A549 (cell line): Measurements from ENCODE around the gene MEGF8. TPM values are rescaled to one million over a fixed set of nuclear protein-coding genes. Genes with fewer than 3 reads are reported as not detected.

Experiments used
- ATAC-seq, 2 experiments: fragments of 200-7000 bp in 1 of 2; fragments of >200 bp in 1 of 2; cut with Nextera tagmentation in 1 of 2; cut with Tn5 transposase in 1 of 2; 3 replicates each; pipeline versions ENCODE4 v1.8.0 to v1.9.1; 2018 to 2020; ENCODE audit warnings: mild to moderate bottlenecking in 1 of 2, moderate library complexity in 1 of 2
- CTCF ChIA-PET: fragments of 300-600 bp; sonication (Branson Sonifier 250); formaldehyde crosslinking; extraction: SDS; loops from one replicate; lab custom pipeline; 2021; ENCODE audit warnings: antibody characterized with exemption, inconsistent platforms; lab: Yijun Ruan, JAX
- POLR2A ChIA-PET: fragments of 350-600 bp; formaldehyde crosslinking; extraction: SDS; loops from one replicate; lab custom pipeline; 2021; ENCODE audit warnings: antibody characterized with exemption, inconsistent platforms; lab: Yijun Ruan, JAX
- DNase-seq, 2 experiments: peaks; one replicate each; pipeline versions ENCODE4 v3.0.0 to v3.0.0-alpha.2; 2011 to 2016; ENCODE audit warnings: low read depth in 1 of 2, low spot score in 1 of 2
- FAIRE-seq: peaks from 2 replicates; lab custom pipeline; 2011; peaks lifted over from hg19 to GRCh38; lab: Jason Lieb, UNC
- H3K27ac ChIP-seq, 2 experiments: fragments of >200 bp; sonication (Bioruptor Twin); formaldehyde crosslinking; 3 replicates each; pipeline ENCODE4 v1.5.1; 2016 to 2017
- H3K4me1 ChIP-seq: fragments of >200 bp; sonication (Bioruptor Twin); formaldehyde crosslinking; 3 replicates; pipeline ENCODE4 v1.6.1; 2016
- H3K4me2 ChIP-seq: fragments of >200 bp; sonication (Bioruptor Twin); formaldehyde crosslinking; 3 replicates; pipeline ENCODE4 v1.6.1; 2016
- H3K4me3 ChIP-seq: fragments of >200 bp; sonication (Bioruptor Twin); formaldehyde crosslinking; 3 replicates; pipeline ENCODE4 v1.5.1; 2016
- H3K9me3 ChIP-seq: fragments of >200 bp; sonication (Bioruptor Twin); formaldehyde crosslinking; 3 replicates; pipeline ENCODE4 v1.6.1; 2016
- BCL3 ChIP-seq: fragments of >200 bp; sonication (Bioruptor Twin); formaldehyde crosslinking; IDR thresholded peaks from 3 replicates; pipeline ENCODE4 v1.6.1; 2016
- BHLHE40 ChIP-seq: IDR thresholded peaks from 2 replicates; pipeline ENCODE4 v1.6.1; 2012; ENCODE audit warnings: low read depth, low read length, inconsistent platforms
- EHF ChIP-seq: fragments of 250-450 bp; sonication (Bioruptor Pico); IDR thresholded peaks from 2 replicates; pipeline ENCODE4 v1.5.0; 2020; ENCODE audit warnings: mild to moderate bottlenecking
- EHMT2 ChIP-seq: fragments of 200-600 bp; sonication (generic); IDR thresholded peaks from 2 replicates; pipeline ENCODE4 v1.6.1; 2016; ENCODE audit warnings: antibody characterized with exemption, low read depth, mild to moderate bottlenecking, moderate library complexity
- ELK1 ChIP-seq: fragments of 150-350 bp; IDR thresholded peaks from 2 replicates; pipeline ENCODE4 v1.6.1; 2014; ENCODE audit warnings: low read depth, mild to moderate bottlenecking, low read length
- FOXS1 ChIP-seq: fragments of 250-450 bp; sonication (Bioruptor Pico); IDR thresholded peaks from 2 replicates; pipeline ENCODE4 v1.5.0; 2020; ENCODE audit warnings: mild to moderate bottlenecking, moderate library complexity
- HEYL ChIP-seq: fragments of 250-450 bp; sonication (Bioruptor Pico); IDR thresholded peaks from 2 replicates; pipeline ENCODE4 v1.8.0; 2021; ENCODE audit warnings: mild to moderate bottlenecking, moderate library complexity
- HOXB5 ChIP-seq: fragments of 250-450 bp; sonication (Bioruptor Pico); IDR thresholded peaks from 2 replicates; pipeline ENCODE4 v1.5.0; 2020; ENCODE audit warnings: mild to moderate bottlenecking, moderate library complexity
- JUNB ChIP-seq: fragments of >200 bp; sonication (Bioruptor Twin); formaldehyde crosslinking; IDR thresholded peaks from 2 replicates; pipeline ENCODE4 v1.6.1; 2016
- KDM5A ChIP-seq: fragments of 200-600 bp; sonication (generic); IDR thresholded peaks from 2 replicates; pipeline ENCODE4 v1.6.1; 2016; ENCODE audit warnings: antibody characterized with exemption, mild to moderate bottlenecking
- RAD21 ChIP-seq, 2 experiments: fragments of >200 bp in 1 of 2; sonication (Bioruptor Twin) in 1 of 2; formaldehyde crosslinking in 1 of 2; IDR thresholded peaks in 1 of 2; conservative IDR thresholded peaks in 1 of 2; 2 replicates in 1 of 2; 3 replicates in 1 of 2; pipeline ENCODE4 v1.6.1; 2012 to 2018; ENCODE audit warnings: inconsistent platforms in 1 of 2
- RFX5 ChIP-seq: fragments of 450-650 bp; IDR thresholded peaks from 2 replicates; pipeline ENCODE4 v1.7.1; 2014; ENCODE audit warnings: antibody characterized with exemption, mild to moderate bottlenecking, moderate library complexity
- ZFP36 ChIP-seq: fragments of 450-650 bp; IDR thresholded peaks from 2 replicates; pipeline ENCODE4 v1.6.1; 2014; ENCODE audit warnings: borderline replicate concordance; ENCODE audit not compliant: partially characterized antibody
- WGBS: methylation state at CpG from one replicate; pipeline ENCODE4 v1.1.6; 2017; ENCODE audit errors: missing lambda C conversion rate; 5-methylcytosine and 5-hydroxymethylcytosine counted together
- polyA plus RNA-seq, 4 experiments: library from polyadenylated mRNA; depleted of rRNA in 3 of 4; stranded (reverse); fragments of >200 nt; fragmentation: RNase III in 1 of 4; extraction: RNeasy Plus Mini Kit Qiagen cat#74134 plus additional on column Dnase treatment in 1 of 4; gene quantifications; 2 replicates in 3 of 4; 3 replicates in 1 of 4; pipeline ENCODE4 v1.2.3, GENCODE V29; 2011 to 2017
- TF ChIP-seq, protein P1 (sequence below): fragments of 450-650 bp; IDR thresholded peaks from 2 replicates; pipeline ENCODE4 v1.6.1; 2014; ENCODE audit warnings: antibody characterized with exemption
- TF ChIP-seq, protein P2 (sequence below): fragments of 200-600 bp; sonication (generic); IDR thresholded peaks from 2 replicates; pipeline ENCODE4 v1.6.1; 2016; ENCODE audit warnings: antibody characterized with exemption, mild to moderate bottlenecking, moderate library complexity

The MEGF8 gene
- polyA plus RNA-seq, 2 of the 4 experiments (the other 2 are of a cell fraction) = 10.4 to 27.2 TPM

DNA sequence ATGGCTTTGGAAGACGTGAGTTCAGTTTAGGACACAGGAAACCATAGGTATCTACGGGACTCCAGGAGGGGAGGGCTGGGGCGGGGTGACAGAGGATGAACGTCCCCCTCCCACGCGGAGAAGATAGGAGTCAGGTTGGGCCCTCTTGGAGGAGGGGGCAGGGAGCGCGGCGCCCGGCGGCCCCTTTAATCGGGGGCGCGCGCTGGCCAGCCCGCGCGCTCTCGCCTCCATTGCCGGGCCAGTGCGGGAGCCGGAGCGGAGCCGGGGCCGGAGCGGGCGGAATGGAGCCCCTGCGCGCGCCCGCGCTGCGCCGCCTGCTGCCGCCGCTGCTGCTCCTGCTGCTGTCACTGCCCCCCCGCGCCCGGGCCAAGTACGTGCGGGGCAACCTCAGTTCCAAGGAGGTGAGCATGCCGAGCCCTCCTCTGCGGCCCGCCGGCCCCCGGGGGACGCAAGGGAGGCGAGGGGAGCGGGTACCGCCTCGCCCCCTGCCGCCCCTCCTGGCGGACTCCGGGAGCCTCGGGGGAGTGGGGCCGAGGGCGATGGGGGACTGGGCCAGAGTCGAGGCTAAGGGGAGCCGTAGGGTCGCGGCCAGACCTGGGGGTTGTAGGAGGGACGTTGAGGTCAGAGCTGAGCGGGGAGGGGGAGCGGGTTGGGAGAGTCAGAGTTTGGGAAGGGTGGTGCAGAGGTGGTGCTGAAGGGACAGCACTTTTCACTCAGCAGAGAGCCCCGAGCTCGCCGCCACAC, 12.2 kb upstream of the MEGF8 start, which contains the start of gene TMEM145 (continued):
- no peak for TF ChIP-seq BHLHE40
- TF ChIP-seq KDM5A = no peak
- TF ChIP-seq FOXS1 = peak; percentile 55; the same call in 1 of the 2 replicates
- TF ChIP-seq, protein P1, sequence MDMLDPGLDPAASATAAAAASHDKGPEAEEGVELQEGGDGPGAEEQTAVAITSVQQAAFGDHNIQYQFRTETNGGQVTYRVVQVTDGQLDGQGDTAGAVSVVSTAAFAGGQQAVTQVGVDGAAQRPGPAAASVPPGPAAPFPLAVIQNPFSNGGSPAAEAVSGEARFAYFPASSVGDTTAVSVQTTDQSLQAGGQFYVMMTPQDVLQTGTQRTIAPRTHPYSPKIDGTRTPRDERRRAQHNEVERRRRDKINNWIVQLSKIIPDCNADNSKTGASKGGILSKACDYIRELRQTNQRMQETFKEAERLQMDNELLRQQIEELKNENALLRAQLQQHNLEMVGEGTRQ = no peak
- no peak for TF ChIP-seq HEYL (CRISPR knock-in tag)
- TF ChIP-seq JUNB = no peak
- TF ChIP-seq ELK1 = no peak
- TF ChIP-seq EHF (CRISPR knock-in tag) = 0 out of 2 replicates have a peak, but pooled peaks have one; percentile 41
- TF ChIP-seq HOXB5 (CRISPR knock-in tag) = peak; percentile 64; the same call in 1 of the 2 replicates
- no peak for TF ChIP-seq BCL3
- TF ChIP-seq RAD21 (conservative IDR thresholded peaks at IDR 0.05 in 1 of 2, IDR thresholded peaks at IDR 0.05 in 1 of 2) = no peak; a peak in 1 of 5 replicates
- TF ChIP-seq ZFP36 = no peak
- TF ChIP-seq, all 56 proteins: peak for 9

- CTCF ChIA-PET = interaction anchor here (0.9 to 4.4 kb wide), 12 partner anchors 9 to 173 kb away, joined by 3 to 30 read pairs (median 4); partner anchors contain the start of genes PAFAH1B3 and PRR19
Observed at GRCh38 chr19:42313840-42314755, 11.3 kb upstream of the MEGF8 start.

More at GRCh38 chr19:42313840-42314755, 11.3 kb upstream of the MEGF8 start:
- Histone ChIP-seq H3K4me2 (peak overlapping the region; percentile 94), H3K4me3 (peak overlapping the region; percentile 51), H3K9me3 (no peaks in the 10 kb centered on the region), H3K27ac (peak overlapping the region in 1 of 2 experiments; percentile 79; a peak in 2 of 6 replicates), H3K4me1 (peaks cover 5% of the 10 kb centered on the region; the same call in 1 of the 3 replicates)
- 0 out of 6 replicates have a peak, but pooled peaks of 1 of the 2 experiments have one; percentile 4 for ATAC-seq
- POLR2A ChIA-PET = no interaction called here
- no peak for DNase-seq
- 49% methylated on average over 26 of the region's 26 CpGs for WGBS
- no peak for FAIRE-seq
- TF ChIP-seq, protein P2, sequence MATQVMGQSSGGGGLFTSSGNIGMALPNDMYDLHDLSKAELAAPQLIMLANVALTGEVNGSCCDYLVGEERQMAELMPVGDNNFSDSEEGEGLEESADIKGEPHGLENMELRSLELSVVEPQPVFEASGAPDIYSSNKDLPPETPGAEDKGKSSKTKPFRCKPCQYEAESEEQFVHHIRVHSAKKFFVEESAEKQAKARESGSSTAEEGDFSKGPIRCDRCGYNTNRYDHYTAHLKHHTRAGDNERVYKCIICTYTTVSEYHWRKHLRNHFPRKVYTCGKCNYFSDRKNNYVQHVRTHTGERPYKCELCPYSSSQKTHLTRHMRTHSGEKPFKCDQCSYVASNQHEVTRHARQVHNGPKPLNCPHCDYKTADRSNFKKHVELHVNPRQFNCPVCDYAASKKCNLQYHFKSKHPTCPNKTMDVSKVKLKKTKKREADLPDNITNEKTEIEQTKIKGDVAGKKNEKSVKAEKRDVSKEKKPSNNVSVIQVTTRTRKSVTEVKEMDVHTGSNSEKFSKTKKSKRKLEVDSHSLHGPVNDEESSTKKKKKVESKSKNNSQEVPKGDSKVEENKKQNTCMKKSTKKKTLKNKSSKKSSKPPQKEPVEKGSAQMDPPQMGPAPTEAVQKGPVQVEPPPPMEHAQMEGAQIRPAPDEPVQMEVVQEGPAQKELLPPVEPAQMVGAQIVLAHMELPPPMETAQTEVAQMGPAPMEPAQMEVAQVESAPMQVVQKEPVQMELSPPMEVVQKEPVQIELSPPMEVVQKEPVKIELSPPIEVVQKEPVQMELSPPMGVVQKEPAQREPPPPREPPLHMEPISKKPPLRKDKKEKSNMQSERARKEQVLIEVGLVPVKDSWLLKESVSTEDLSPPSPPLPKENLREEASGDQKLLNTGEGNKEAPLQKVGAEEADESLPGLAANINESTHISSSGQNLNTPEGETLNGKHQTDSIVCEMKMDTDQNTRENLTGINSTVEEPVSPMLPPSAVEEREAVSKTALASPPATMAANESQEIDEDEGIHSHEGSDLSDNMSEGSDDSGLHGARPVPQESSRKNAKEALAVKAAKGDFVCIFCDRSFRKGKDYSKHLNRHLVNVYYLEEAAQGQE = peak; percentile 66; the same call in 1 of the 2 replicates
- TF ChIP-seq EHMT2 = peak; percentile 2; the same call in 1 of the 2 replicates
- no peak for TF ChIP-seq RFX5
